ENCODE data around the gene PHGDH.
"Not testable (repeated sequence)": the region's sequence is repeated elsewhere in the genome, so short reads cannot be mapped to it uniquely, and the experiment has no call there.

PHGDH gene

GRCh38 chr1:119696863-119697262 lies 14.9 kb upstream of the PHGDH start:
- H3K79me1 ChIP-seq (replicated peaks; ENCODE audit: low read length, poor library complexity, severe bottlenecking); H2BK120ac ChIP-seq (ENCODE audit: low read depth, low read length); DNase-seq; H3K27ac ChIP-seq (ENCODE audit: low read length, poor library complexity, severe bottlenecking); H3K36me3 ChIP-seq (ENCODE audit: control insufficient read depth in 1 of 2, insufficient read depth in 2 of 2, low read depth in 1 of 2, low read length in 2 of 2); H3K4me2 ChIP-seq (ENCODE audit: low read length, poor library complexity, severe bottlenecking); H4K91ac ChIP-seq (ENCODE audit: low read length); H2BK12ac ChIP-seq (ENCODE audit: low read length in 2 of 2); H3K4me1 ChIP-seq (ENCODE audit: control insufficient read depth, insufficient read depth, low read depth, low read length); H3K23ac ChIP-seq (ENCODE audit: low read length in 2 of 2); H3K4me3 ChIP-seq (ENCODE audit: insufficient read depth in 1 of 2, low read depth in 1 of 2, low read length in 2 of 2); H2AFZ ChIP-seq (ENCODE audit: low read depth, low read length); H2BK5ac ChIP-seq (ENCODE audit: low read depth, low read length, poor library complexity, severe bottlenecking); H3K4ac ChIP-seq (ENCODE audit: low read depth in 1 of 2, low read length in 2 of 2); H2BK15ac ChIP-seq (ENCODE audit: low read depth, poor library complexity, severe bottlenecking); H2AK5ac ChIP-seq (ENCODE audit: low read length, severe bottlenecking); H3K18ac ChIP-seq (ENCODE audit: low read depth in 1 of 2, low read length in 2 of 2); H3K9ac ChIP-seq (ENCODE audit: low read length); H3K14ac ChIP-seq (ENCODE audit: low read length in 2 of 2); H4K8ac ChIP-seq (ENCODE audit: low read length): not testable (repeated sequence)
- H3K9me3 ChIP-seq (ENCODE audit: control insufficient read depth, low read length): peaks cover 15% of the 10 kb centered on the region
- peaks cover 0 to 18% of the 10 kb centered on the region in 2 experiments for H3K27me3 ChIP-seq (ENCODE audit: control insufficient read depth in 1 of 2, insufficient read depth in 1 of 2, low read length in 2 of 2)
- 71% methylated on average over 4 of the region's 4 CpGs for WGBS

GRCh38 chr1:119697598-119697997 lies 14.1 kb upstream of the PHGDH start:
- Histone ChIP-seq H3K27ac (ENCODE audit: low read length, poor library complexity, severe bottlenecking) (no peak overlapping the region), H3K36me3 (ENCODE audit: control insufficient read depth in 1 of 2, insufficient read depth in 2 of 2, low read depth in 1 of 2, low read length in 2 of 2) (no peaks in the 10 kb centered on the region), H2BK5ac (ENCODE audit: low read depth, low read length, poor library complexity, severe bottlenecking) (no peak overlapping the region), H3K9ac (ENCODE audit: low read length) (no peak overlapping the region), H2AFZ (ENCODE audit: low read depth, low read length) (no peak overlapping the region), H3K4me1 (ENCODE audit: control insufficient read depth, insufficient read depth, low read depth, low read length) (no peaks in the 10 kb centered on the region), H3K18ac (ENCODE audit: low read depth in 1 of 2, low read length in 2 of 2) (no peak overlapping the region), H3K14ac (ENCODE audit: low read length in 2 of 2) (no peak overlapping the region), H3K23ac (ENCODE audit: low read length in 2 of 2) (no peak overlapping the region), H3K27me3 (ENCODE audit: control insufficient read depth in 1 of 2, insufficient read depth in 1 of 2, low read length in 2 of 2) (peaks cover 0 to 18% of the 10 kb centered on the region in 2 experiments), H2AK5ac (ENCODE audit: low read length, severe bottlenecking) (no peak overlapping the region), H3K4ac (ENCODE audit: low read depth in 1 of 2, low read length in 2 of 2) (no peak overlapping the region), H4K8ac (ENCODE audit: low read length) (no peak overlapping the region), H3K4me3 (ENCODE audit: insufficient read depth in 1 of 2, low read depth in 1 of 2, low read length in 2 of 2) (no peak overlapping the region), H2BK15ac (ENCODE audit: low read depth, poor library complexity, severe bottlenecking) (no peak overlapping the region), H3K79me1 (replicated peaks; ENCODE audit: low read length, poor library complexity, severe bottlenecking) (no peaks in the 10 kb centered on the region), H3K9me3 (ENCODE audit: control insufficient read depth, low read length) (peaks cover 16% of the 10 kb centered on the region), H2BK120ac (ENCODE audit: low read depth, low read length) (no peak overlapping the region), H3K4me2 (ENCODE audit: low read length, poor library complexity, severe bottlenecking) (no peak overlapping the region), H2BK12ac (ENCODE audit: low read length in 2 of 2) (no peak overlapping the region), H4K91ac (ENCODE audit: low read length) (no peak overlapping the region)
- WGBS: 75% methylated on average over 3 of the region's 3 CpGs
- no peak for DNase-seq

GRCh38 chr1:119700326-119700725 lies 11.4 kb upstream of the PHGDH start:
- H3K9me3 ChIP-seq (ENCODE audit: control insufficient read depth, low read length): peaks cover 16% of the 10 kb centered on the region
- H3K14ac ChIP-seq (ENCODE audit: low read length in 2 of 2): no peak overlapping the region
- H3K4me3 ChIP-seq (ENCODE audit: insufficient read depth in 1 of 2, low read depth in 1 of 2, low read length in 2 of 2): no peak overlapping the region
- H3K79me1 ChIP-seq (replicated peaks; ENCODE audit: low read length, poor library complexity, severe bottlenecking): no peaks in the 10 kb centered on the region
- no peaks in the 10 kb centered on the region for H3K36me3 ChIP-seq (ENCODE audit: control insufficient read depth in 1 of 2, insufficient read depth in 2 of 2, low read depth in 1 of 2, low read length in 2 of 2)
- H2BK12ac ChIP-seq (ENCODE audit: low read length in 2 of 2): no peak overlapping the region
- no peak overlapping the region for H3K27ac ChIP-seq (ENCODE audit: low read length, poor library complexity, severe bottlenecking)
- H3K18ac ChIP-seq (ENCODE audit: low read depth in 1 of 2, low read length in 2 of 2): no peak overlapping the region
- H3K4me2 ChIP-seq (ENCODE audit: low read length, poor library complexity, severe bottlenecking): no peak overlapping the region
- no peak overlapping the region for H3K4ac ChIP-seq (ENCODE audit: low read depth in 1 of 2, low read length in 2 of 2)
- no peak overlapping the region for H2AFZ ChIP-seq (ENCODE audit: low read depth, low read length)
- no peak overlapping the region for H2BK5ac ChIP-seq (ENCODE audit: low read depth, low read length, poor library complexity, severe bottlenecking)
- H3K9ac ChIP-seq (ENCODE audit: low read length): no peak overlapping the region
- no peak overlapping the region for H2BK120ac ChIP-seq (ENCODE audit: low read depth, low read length)
- no peak overlapping the region for H2AK5ac ChIP-seq (ENCODE audit: low read length, severe bottlenecking)
- peaks cover 0 to 18% of the 10 kb centered on the region in 2 experiments for H3K27me3 ChIP-seq (ENCODE audit: control insufficient read depth in 1 of 2, insufficient read depth in 1 of 2, low read length in 2 of 2)
- H4K91ac ChIP-seq (ENCODE audit: low read length): no peak overlapping the region
- no peak overlapping the region for H4K8ac ChIP-seq (ENCODE audit: low read length)
- no peak overlapping the region for H3K23ac ChIP-seq (ENCODE audit: low read length in 2 of 2)
- H3K4me1 ChIP-seq (ENCODE audit: control insufficient read depth, insufficient read depth, low read depth, low read length): no peaks in the 10 kb centered on the region
- H2BK15ac ChIP-seq (ENCODE audit: low read depth, poor library complexity, severe bottlenecking): no peak overlapping the region
- 69% methylated on average over 2 of the region's 2 CpGs for WGBS
- DNase-seq: no peak

- Histone ChIP-seq H2BK5ac (ENCODE audit: low read depth, low read length, poor library complexity, severe bottlenecking) (no peak overlapping the region), H3K14ac (ENCODE audit: low read length in 2 of 2) (no peak overlapping the region), H3K4me3 (ENCODE audit: insufficient read depth in 1 of 2, low read depth in 1 of 2, low read length in 2 of 2) (no peak overlapping the region), H3K23ac (ENCODE audit: low read length in 2 of 2) (no peak overlapping the region), H3K27me3 (ENCODE audit: control insufficient read depth in 1 of 2, insufficient read depth in 1 of 2, low read length in 2 of 2) (peaks cover 0 to 18% of the 10 kb centered on the region in 2 experiments), H3K27ac (ENCODE audit: low read length, poor library complexity, severe bottlenecking) (no peak overlapping the region), H3K9ac (ENCODE audit: low read length) (no peak overlapping the region), H2AFZ (ENCODE audit: low read depth, low read length) (no peak overlapping the region), H4K8ac (ENCODE audit: low read length) (no peak overlapping the region), H3K36me3 (ENCODE audit: control insufficient read depth in 1 of 2, insufficient read depth in 2 of 2, low read depth in 1 of 2, low read length in 2 of 2) (no peaks in the 10 kb centered on the region), H2AK5ac (ENCODE audit: low read length, severe bottlenecking) (no peak overlapping the region), H2BK12ac (ENCODE audit: low read length in 2 of 2) (no peak overlapping the region), H3K18ac (ENCODE audit: low read depth in 1 of 2, low read length in 2 of 2) (no peak overlapping the region), H3K4me2 (ENCODE audit: low read length, poor library complexity, severe bottlenecking) (no peak overlapping the region), H2BK120ac (ENCODE audit: low read depth, low read length) (no peak overlapping the region), H3K79me1 (replicated peaks; ENCODE audit: low read length, poor library complexity, severe bottlenecking) (no peaks in the 10 kb centered on the region), H4K91ac (ENCODE audit: low read length) (no peak overlapping the region), H3K4me1 (ENCODE audit: control insufficient read depth, insufficient read depth, low read depth, low read length) (no peaks in the 10 kb centered on the region), H3K4ac (ENCODE audit: low read depth in 1 of 2, low read length in 2 of 2) (no peak overlapping the region), H2BK15ac (ENCODE audit: low read depth, poor library complexity, severe bottlenecking) (no peak overlapping the region), H3K9me3 (ENCODE audit: control insufficient read depth, low read length) (peaks cover 16% of the 10 kb centered on the region)
- DNase-seq: no peak
Observed at GRCh38 chr1:119701659-119702058, 10.1 kb upstream of the PHGDH start.
